CD4-positive, CD25-positive, alpha-beta regulatory T cell (primary cell): ENCODE results near the gene GNRHR. TPM values are rescaled to one million over a fixed set of nuclear protein-coding genes. Genes with fewer than 3 reads are reported as not detected.
A peak's percentile ranks its signal among the peaks of the same experiment; 100 is the strongest.
"Not testable (repeated sequence)": the region's sequence is repeated elsewhere in the genome, so short reads cannot be mapped to it uniquely, and the experiment has no call there.

ENCODE experiments used
- ATAC-seq, 2 donors: fragments of 150-1000 bp; cut with Tn5 transposase; one replicate each; pipeline ENCODE4 v1.10.0; 2021; ENCODE audit warnings: low read depth in 2 of 2, moderate number of reproducible peaks in 2 of 2, moderate library complexity in 1 of 2
- DNase-seq, 3 donors: peaks; one replicate each; pipeline versions ENCODE4 v3.0.0 to v3.0.0-alpha.2; 2012 to 2022; ENCODE audit warnings: mixed read lengths in 1 of 3
- H3K27ac ChIP-seq: one replicate; pipeline ENCODE4 v1.7.0; 2013; ENCODE audit warnings: mild to moderate bottlenecking, low read length; ENCODE audit not compliant: insufficient read depth, poor library complexity, severe bottlenecking
- H3K27me3 ChIP-seq: one replicate; pipeline ENCODE4 v1.7.0; 2013; ENCODE audit warnings: low read length; ENCODE audit not compliant: control insufficient read depth, insufficient read depth
- H3K36me3 ChIP-seq: one replicate; pipeline ENCODE4 v1.7.0; 2013; ENCODE audit warnings: mild to moderate bottlenecking, low read length, moderate library complexity; ENCODE audit not compliant: control insufficient read depth, insufficient read depth
- H3K4me1 ChIP-seq: 2 replicates; pipeline ENCODE4 v1.7.0; 2013; ENCODE audit warnings: mild to moderate bottlenecking, low read length; ENCODE audit not compliant: insufficient read depth, control insufficient read depth, poor library complexity, severe bottlenecking
- H3K4me3 ChIP-seq: one replicate; pipeline ENCODE4 v1.7.0; 2013; ENCODE audit warnings: low read depth, mild to moderate bottlenecking, low read length, moderate library complexity
- H3K9me3 ChIP-seq, 2 experiments: 1 replicate in 1 of 2; 2 replicates in 1 of 2; pipeline ENCODE4 v1.7.0; 2013; ENCODE audit warnings: low read length in 2 of 2, mild to moderate bottlenecking in 1 of 2, moderate library complexity in 1 of 2; ENCODE audit not compliant: control insufficient read depth in 2 of 2
- H3K27ac Mint-ChIP-seq, 3 donors: one replicate each; pipeline ENCODE4 v1.8.0; 2020 to 2022; ENCODE audit warnings: mild to moderate bottlenecking in 3 of 3, mixed read lengths in 3 of 3, moderate library complexity in 2 of 3
- H3K27me3 Mint-ChIP-seq: one replicate; pipeline ENCODE4 v1.8.0; 2022; ENCODE audit warnings: mild to moderate bottlenecking, mixed read lengths
- H3K36me3 Mint-ChIP-seq: one replicate; pipeline ENCODE4 v1.8.0; 2020; ENCODE audit warnings: mixed read lengths
- H3K4me1 Mint-ChIP-seq, 4 donors: one replicate each; pipeline ENCODE4 v1.8.0; 2020 to 2022; ENCODE audit warnings: mixed read lengths in 4 of 4, mild to moderate bottlenecking in 1 of 4
- H3K4me3 Mint-ChIP-seq, 4 donors: one replicate each; pipeline ENCODE4 v1.8.0; 2020 to 2022; ENCODE audit warnings: mild to moderate bottlenecking in 4 of 4, mixed read lengths in 4 of 4, moderate library complexity in 3 of 4
- H3K9me3 Mint-ChIP-seq, 7 donors: one replicate each; pipeline ENCODE4 v1.8.0; 2020 to 2022; ENCODE audit warnings: mixed read lengths in 7 of 7, mild to moderate bottlenecking in 3 of 7, moderate library complexity in 2 of 7
- polyA plus RNA-seq, 4 donors: library from polyadenylated mRNA; unstranded; fragments of 300-500 nt; fragmentation: Illumina TruSeq; gene quantifications; one replicate each; pipeline ENCODE4 v1.2.3, GENCODE V29; 2021
- total RNA-seq: library from RNA; stranded (reverse); gene quantifications from one replicate; pipeline ENCODE4 v1.2.3, GENCODE V29; 2022

Gene GNRHR
- total and polyA plus RNA-seq, 5 donors from 2014 or later = 0.13 to 0.16 TPM; not detected in 3

DNA sequence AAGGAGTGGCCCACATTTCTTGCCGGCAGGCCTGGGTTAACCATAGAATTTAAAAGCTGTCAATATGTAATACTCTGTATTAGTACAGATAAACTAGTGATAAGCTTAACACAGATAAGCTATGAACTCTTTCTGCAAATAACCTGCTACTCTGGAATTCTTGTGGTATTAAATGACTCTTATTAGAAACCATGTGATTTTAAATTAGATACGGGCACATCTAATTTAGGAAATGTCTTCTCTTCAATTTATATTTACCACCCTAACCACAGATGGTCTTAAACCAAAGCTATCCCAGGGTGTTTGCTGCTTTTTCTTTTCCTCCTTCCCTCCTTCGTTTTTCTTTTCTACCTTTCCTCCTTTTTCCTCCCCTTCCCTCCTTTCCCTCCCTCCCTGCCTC is 4.9 kb downstream of the GNRHR start:
- Histone ChIP-seq H3K9me3 (no peaks in the 10 kb centered on the region), H3K36me3 (no peaks in the 10 kb centered on the region), H3K27ac (no peak overlapping the region), H3K27me3 (no peaks in the 10 kb centered on the region), H3K4me3 (no peak overlapping the region), H3K4me1 (no peaks in the 10 kb centered on the region)
- ATAC-seq (no peak), DNase-seq (no peak)
- Mint-ChIP-seq H3K4me1 (peaks cover 0 to 5% (median 3%) of the 10 kb centered on the region in 4 donors), H3K36me3 (peaks cover 3% of the 10 kb centered on the region), H3K9me3 (no peaks in the 10 kb centered on the region), H3K27me3 (no peaks in the 10 kb centered on the region), H3K4me3 (no peak overlapping the region), H3K27ac (no peak overlapping the region)

- H3K36me3 Mint-ChIP-seq = peaks cover 6% of the 10 kb centered on the region
- no peak overlapping the region for H3K4me3 Mint-ChIP-seq
- no peaks in the 10 kb centered on the region for H3K27me3 ChIP-seq
- no peak overlapping the region for H3K27ac ChIP-seq
- peak in 2 of 3 donors; percentile 36 to 59 for DNase-seq
- H3K4me1 ChIP-seq = no peaks in the 10 kb centered on the region
- peaks cover 0 to 5% (median 3%) of the 10 kb centered on the region in 4 donors for H3K4me1 Mint-ChIP-seq
- no peaks in the 10 kb centered on the region for H3K27me3 Mint-ChIP-seq
- H3K4me3 ChIP-seq = no peak overlapping the region
- ATAC-seq = peak in 1 of 2 donors; percentile 34
- H3K36me3 ChIP-seq = no peaks in the 10 kb centered on the region
- no peak overlapping the region for H3K27ac Mint-ChIP-seq
- H3K9me3 Mint-ChIP-seq = peaks cover 0 to 2% (median 0%) of the 10 kb centered on the region in 7 donors
- H3K9me3 ChIP-seq = no peaks in the 10 kb centered on the region
These were observed 7.2 kb downstream of the GNRHR start for GRCh38 chr4:67746797-67747495.

DNA sequence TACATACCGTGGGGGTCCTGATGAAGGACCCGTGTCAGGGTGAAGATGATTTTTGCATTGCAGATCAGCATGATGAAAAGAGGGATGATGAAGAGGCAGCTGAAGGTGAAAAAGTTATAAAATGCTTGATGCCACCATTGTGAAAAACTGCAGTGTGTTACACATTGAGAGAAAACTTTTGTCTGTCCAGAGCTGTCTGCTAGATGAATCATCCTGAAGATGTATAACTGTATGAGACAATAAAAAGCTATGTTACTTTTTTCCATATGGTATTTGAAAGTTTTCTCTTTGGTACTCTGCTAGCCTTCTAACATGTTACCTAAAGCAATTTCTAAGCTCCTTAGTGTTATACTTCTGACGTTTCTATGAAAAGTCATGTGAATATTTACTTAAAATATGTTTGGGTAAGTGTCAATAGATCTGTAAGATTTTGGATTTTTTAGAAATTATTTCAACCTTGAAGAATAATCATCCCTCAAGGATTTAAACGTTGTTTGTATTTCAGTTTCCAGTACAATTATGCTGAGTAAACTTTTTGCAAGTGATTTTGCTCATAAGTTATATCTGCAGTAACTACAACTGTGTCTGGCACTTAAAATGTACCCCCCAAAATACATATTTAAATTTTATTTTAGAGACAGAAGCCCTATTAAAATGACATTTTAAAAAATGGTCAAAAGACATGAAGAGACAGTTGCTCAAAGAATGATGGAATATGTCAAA is 9.5 kb downstream of the GNRHR start:
- H3K4me1 ChIP-seq = no peaks in the 10 kb centered on the region
- no peaks in the 10 kb centered on the region for H3K36me3 ChIP-seq
- H3K27ac ChIP-seq = no peak overlapping the region
- Mint-ChIP-seq H3K27me3 (no peaks in the 10 kb centered on the region), H3K36me3 (peaks cover 9% of the 10 kb centered on the region), H3K4me3 (no peak overlapping the region), H3K27ac (no peak overlapping the region), H3K9me3 (peaks cover 0 to 2% (median 0%) of the 10 kb centered on the region in 7 donors), H3K4me1 (peaks cover 0 to 5% (median 3%) of the 10 kb centered on the region in 4 donors)
- H3K4me3 ChIP-seq = no peak overlapping the region
- ATAC-seq = no peak
- DNase-seq = no peak
- H3K27me3 ChIP-seq = no peaks in the 10 kb centered on the region
- no peaks in the 10 kb centered on the region for H3K9me3 ChIP-seq

DNA sequence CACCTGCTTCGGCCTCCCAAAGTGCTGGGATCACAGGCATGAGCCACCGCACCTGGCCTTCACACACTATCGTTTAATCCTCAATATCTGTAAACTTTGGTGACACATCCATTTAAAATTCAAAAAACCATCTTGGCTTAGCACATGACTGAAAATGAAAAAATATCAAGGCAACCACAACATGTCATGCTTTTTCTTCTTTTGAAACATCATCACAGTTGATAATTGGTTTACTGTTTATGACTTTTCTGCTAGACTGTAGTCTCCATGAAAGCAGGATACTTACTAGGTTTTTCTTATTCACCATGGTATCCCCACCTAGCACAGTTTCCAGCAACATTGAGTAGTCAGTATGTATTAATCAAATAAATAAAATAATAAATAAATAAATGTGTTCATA is 11.0 kb downstream of the GNRHR start:
- H3K27ac Mint-ChIP-seq = no peak overlapping the region
- peaks cover 0 to 5% (median 3%) of the 10 kb centered on the region in 4 donors for H3K4me1 Mint-ChIP-seq
- H3K27me3 Mint-ChIP-seq = no peaks in the 10 kb centered on the region
- DNase-seq = no peak
- no peaks in the 10 kb centered on the region for H3K9me3 ChIP-seq
- H3K27me3 ChIP-seq = no peaks in the 10 kb centered on the region
- no peak overlapping the region for H3K4me3 Mint-ChIP-seq
- no peak overlapping the region for H3K4me3 ChIP-seq
- peaks cover 0 to 2% (median 0%) of the 10 kb centered on the region in 7 donors for H3K9me3 Mint-ChIP-seq
- H3K27ac ChIP-seq = no peak overlapping the region
- peaks cover 9% of the 10 kb centered on the region for H3K36me3 Mint-ChIP-seq
- no peaks in the 10 kb centered on the region for H3K36me3 ChIP-seq
- ATAC-seq = no peak
- H3K4me1 ChIP-seq = no peaks in the 10 kb centered on the region

DNA sequence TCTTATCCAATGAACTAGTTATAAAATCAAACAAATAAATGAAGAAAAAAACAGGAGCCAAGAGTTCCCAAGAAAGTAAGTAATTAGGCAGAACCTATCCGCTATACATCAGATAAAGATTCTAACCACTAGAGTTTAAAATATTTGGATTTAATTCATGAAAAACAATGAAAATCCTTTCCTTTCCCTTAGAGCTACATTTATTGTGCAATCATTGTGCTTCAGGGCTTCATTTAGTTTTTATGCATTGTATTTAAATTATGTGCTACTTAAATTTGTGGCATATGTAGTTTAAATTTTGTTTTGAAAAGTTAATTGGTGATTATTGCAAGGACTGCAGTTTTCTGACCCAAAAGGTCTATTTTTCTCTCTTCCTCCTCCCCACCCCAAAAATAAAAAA is 17.9 kb downstream of the GNRHR start:
- no peaks in the 10 kb centered on the region for H3K27me3 Mint-ChIP-seq
- ATAC-seq = no peak
- DNase-seq = no peak
- Histone ChIP-seq H3K27ac (no peak overlapping the region), H3K4me1 (no peaks in the 10 kb centered on the region), H3K9me3 (no peaks in the 10 kb centered on the region), H3K27me3 (no peaks in the 10 kb centered on the region), H3K36me3 (no peaks in the 10 kb centered on the region), H3K4me3 (no peak overlapping the region)
- H3K27ac Mint-ChIP-seq = no peak overlapping the region
- no peak overlapping the region for H3K4me3 Mint-ChIP-seq
- no peaks in the 10 kb centered on the region for H3K4me1 Mint-ChIP-seq
- peaks cover 14% of the 10 kb centered on the region for H3K36me3 Mint-ChIP-seq
- no peaks in the 10 kb centered on the region for H3K9me3 Mint-ChIP-seq

DNA sequence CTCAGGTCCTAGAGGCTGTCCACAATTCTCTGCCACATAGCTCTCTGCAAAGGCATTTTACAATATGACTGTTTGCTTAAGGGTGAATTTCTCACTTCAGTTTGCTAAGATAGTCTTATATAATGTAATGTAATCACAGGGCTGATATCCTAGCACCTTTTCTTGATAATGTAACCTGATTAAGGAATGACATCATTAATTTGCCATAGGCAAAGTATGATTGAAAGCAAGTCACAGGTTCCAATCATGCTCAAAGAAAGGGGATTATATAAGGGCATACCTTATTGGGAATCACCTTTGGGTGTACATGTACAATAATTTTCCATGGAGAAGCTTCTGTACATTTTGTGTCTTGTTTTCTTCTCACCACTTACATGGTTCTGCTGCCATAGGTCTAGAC is 18.9 kb downstream of the GNRHR start:
- Mint-ChIP-seq H3K27me3 (no peaks in the 10 kb centered on the region), H3K4me3 (no peak overlapping the region), H3K9me3 (no peaks in the 10 kb centered on the region), H3K27ac (peak overlapping the region in 1 of 3 donors; percentile 5), H3K4me1 (no peaks in the 10 kb centered on the region), H3K36me3 (peaks cover 20% of the 10 kb centered on the region)
- H3K9me3 ChIP-seq = no peaks in the 10 kb centered on the region
- H3K4me1 ChIP-seq = no peaks in the 10 kb centered on the region
- H3K27me3 ChIP-seq = no peaks in the 10 kb centered on the region
- no peaks in the 10 kb centered on the region for H3K36me3 ChIP-seq
- DNase-seq = no peak
- ATAC-seq = no peak
- no peak overlapping the region for H3K4me3 ChIP-seq
- H3K27ac ChIP-seq = no peak overlapping the region

- H3K4me3 ChIP-seq, H3K36me3 ChIP-seq, H3K27ac Mint-ChIP-seq, H3K4me3 Mint-ChIP-seq, H3K4me1 Mint-ChIP-seq, H3K27ac ChIP-seq, H3K27me3 Mint-ChIP-seq, H3K9me3 Mint-ChIP-seq, H3K27me3 ChIP-seq, H3K4me1 ChIP-seq, DNase-seq, H3K9me3 ChIP-seq, ATAC-seq: not testable (repeated sequence)
- H3K36me3 Mint-ChIP-seq = peaks cover 42% of the 10 kb centered on the region
These were observed 23.7 kb downstream of the GNRHR start for GRCh38 chr4:67730511-67730910.
